AG04450 (cell line): ENCODE measurements around the gene MAML2. TPM values are rescaled to one million over a fixed set of nuclear protein-coding genes. Genes with fewer than 3 reads are reported as not detected.

Source experiments
- CTCF ChIA-PET: fragments of 300-600, 350-600 bp; formaldehyde crosslinking; extraction: SDS; loops from one replicate; lab custom pipeline; 2022; ENCODE audit warnings: antibody characterized with exemption, inconsistent platforms; lab: Charles Lee
- POLR2A ChIA-PET: fragments of 350-600 bp; formaldehyde crosslinking; extraction: SDS; loops from one replicate; lab custom pipeline; 2021; ENCODE audit warnings: antibody characterized with exemption, inconsistent platforms; lab: Yijun Ruan, JAX
- DNase-seq: peaks from one replicate; pipeline ENCODE4 v3.0.0-alpha.2; 2011; ENCODE audit warnings: low read depth, low spot score
- H3K27ac ChIP-seq: one replicate; pipeline ENCODE4 v1.5.1; 2012; ENCODE audit warnings: low read depth, low read length, control low read depth
- H3K27me3 ChIP-seq: one replicate; pipeline ENCODE4 v1.6.0; 2012; ENCODE audit warnings: low read length; ENCODE audit not compliant: control insufficient read depth, insufficient read depth
- H3K4me3 ChIP-seq: 2 replicates; pipeline ENCODE4 v1.5.1; 2011; ENCODE audit warnings: mild to moderate bottlenecking, low read depth, low read length, control low read depth
- H3K9me3 ChIP-seq: 2 replicates; pipeline ENCODE4 v1.5.1; 2012; ENCODE audit warnings: low read length; ENCODE audit not compliant: control insufficient read depth, insufficient read depth
- polyA plus RNA-seq: library from polyadenylated mRNA; depleted of rRNA; stranded (reverse); fragments of >200 nt; gene quantifications from 2 replicates; pipeline ENCODE4 v1.2.3, GENCODE V29; 2011
- TF ChIP-seq, protein P1 (sequence below): IDR thresholded peaks from 2 replicates; pipeline ENCODE4 v1.5.1; 2011; ENCODE audit warnings: low read depth, low read length, control low read depth, inconsistent platforms

MAML2 gene
- polyA plus RNA-seq, 1 experiment, result 23.0 TPM

GRCh38 chr11:96180341-96180740, 162.7 kb downstream of the MAML2 start:
- POLR2A ChIA-PET, result no interaction called here
- no peak overlapping the region for H3K4me3 ChIP-seq
- TF ChIP-seq, protein P1, sequence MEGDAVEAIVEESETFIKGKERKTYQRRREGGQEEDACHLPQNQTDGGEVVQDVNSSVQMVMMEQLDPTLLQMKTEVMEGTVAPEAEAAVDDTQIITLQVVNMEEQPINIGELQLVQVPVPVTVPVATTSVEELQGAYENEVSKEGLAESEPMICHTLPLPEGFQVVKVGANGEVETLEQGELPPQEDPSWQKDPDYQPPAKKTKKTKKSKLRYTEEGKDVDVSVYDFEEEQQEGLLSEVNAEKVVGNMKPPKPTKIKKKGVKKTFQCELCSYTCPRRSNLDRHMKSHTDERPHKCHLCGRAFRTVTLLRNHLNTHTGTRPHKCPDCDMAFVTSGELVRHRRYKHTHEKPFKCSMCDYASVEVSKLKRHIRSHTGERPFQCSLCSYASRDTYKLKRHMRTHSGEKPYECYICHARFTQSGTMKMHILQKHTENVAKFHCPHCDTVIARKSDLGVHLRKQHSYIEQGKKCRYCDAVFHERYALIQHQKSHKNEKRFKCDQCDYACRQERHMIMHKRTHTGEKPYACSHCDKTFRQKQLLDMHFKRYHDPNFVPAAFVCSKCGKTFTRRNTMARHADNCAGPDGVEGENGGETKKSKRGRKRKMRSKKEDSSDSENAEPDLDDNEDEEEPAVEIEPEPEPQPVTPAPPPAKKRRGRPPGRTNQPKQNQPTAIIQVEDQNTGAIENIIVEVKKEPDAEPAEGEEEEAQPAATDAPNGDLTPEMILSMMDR, result no peak
- no peak overlapping the region for H3K27ac ChIP-seq
- DNase-seq, result no peak
- H3K27me3 ChIP-seq, result no peaks in the 10 kb centered on the region
- CTCF ChIA-PET, result no interaction called here
- H3K9me3 ChIP-seq, result no peaks in the 10 kb centered on the region

DNA sequence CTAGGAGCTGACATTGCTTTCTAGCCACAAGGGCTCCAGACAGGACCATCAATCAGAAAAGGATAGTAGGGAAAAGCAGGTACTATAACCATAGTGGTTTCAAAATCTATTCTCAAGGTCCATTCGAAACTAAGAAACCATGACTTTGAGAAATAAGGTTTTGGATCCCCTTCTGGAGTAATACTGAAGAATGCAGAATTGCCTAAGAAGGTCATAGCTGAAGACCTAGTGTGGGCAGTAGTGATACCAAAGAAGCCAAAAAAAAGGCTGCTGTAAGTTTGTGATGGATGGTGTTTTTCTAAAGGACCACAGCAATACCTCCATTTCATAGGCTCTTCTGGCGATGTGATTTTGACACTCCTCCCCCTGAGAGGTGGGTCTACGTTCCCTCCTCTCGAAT, 163.1 kb downstream of the MAML2 start:
- POLR2A ChIA-PET, result no interaction called here
- Histone ChIP-seq H3K27ac (no peak overlapping the region), H3K27me3 (no peaks in the 10 kb centered on the region), H3K9me3 (no peaks in the 10 kb centered on the region), H3K4me3 (no peak overlapping the region)
- TF ChIP-seq, protein P1, result no peak
- DNase-seq, result no peak
- CTCF ChIA-PET, result no interaction called here

- no peak overlapping the region for H3K4me3 ChIP-seq
- TF ChIP-seq, protein P1, result no peak
- H3K9me3 ChIP-seq, result no peaks in the 10 kb centered on the region
- H3K27me3 ChIP-seq, result no peaks in the 10 kb centered on the region
- DNase-seq, result no peak
- no peak overlapping the region for H3K27ac ChIP-seq
- ChIA-PET POLR2A (no interaction called here), CTCF (interaction anchor here (0.6 kb wide), 1 partner anchor 1700 kb away, joined by 3 read pairs; no protein-coding TSS in a partner anchor)
Observed at GRCh38 chr11:96178887-96179279, 164.1 kb downstream of the MAML2 start.

DNA sequence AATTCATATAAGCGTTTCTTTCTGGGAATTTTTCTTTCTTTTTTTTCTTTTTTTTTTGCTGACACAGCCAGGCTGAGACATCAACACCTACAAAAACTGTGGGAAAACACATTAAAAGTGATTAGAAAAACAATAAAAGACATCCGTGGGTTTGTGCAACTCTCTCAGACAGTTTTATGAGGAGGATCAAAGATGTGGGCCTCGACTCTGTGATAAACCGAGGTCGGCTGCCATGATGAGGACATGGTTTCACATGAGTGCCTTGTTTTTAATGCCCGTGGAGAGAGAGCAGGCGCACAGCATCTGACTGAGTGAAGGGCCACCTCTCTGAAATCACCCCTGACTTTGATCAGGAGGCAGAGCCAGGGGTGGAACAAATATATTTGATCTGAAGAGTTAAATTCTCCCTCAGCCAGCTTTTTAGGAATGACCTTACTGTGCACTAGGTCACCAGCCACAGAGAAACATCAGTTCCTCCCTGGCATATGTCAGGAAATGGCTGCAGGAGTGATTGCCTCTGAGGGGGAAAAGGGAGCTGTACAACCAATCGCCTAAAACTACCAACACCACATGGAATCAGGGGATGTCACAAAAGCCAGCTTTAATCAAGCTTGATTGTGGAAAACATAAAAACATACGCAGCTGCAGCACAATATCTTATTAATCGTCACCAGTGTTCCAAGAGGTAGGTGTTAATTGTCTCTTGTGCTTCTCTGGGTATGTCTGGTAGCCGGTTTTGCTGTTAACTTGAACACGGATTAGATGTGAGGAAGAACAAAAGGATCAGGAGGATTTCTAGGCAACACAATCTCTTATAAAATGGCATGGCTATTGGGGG, 164.7 kb downstream of the MAML2 start:
- ChIA-PET CTCF (interaction anchor here (0.6 kb wide), 1 partner anchor 1699 kb away, joined by 3 read pairs; no protein-coding TSS in a partner anchor), POLR2A (no interaction called here)
- no peak overlapping the region for H3K4me3 ChIP-seq
- H3K27me3 ChIP-seq, result no peaks in the 10 kb centered on the region
- no peak overlapping the region for H3K27ac ChIP-seq
- TF ChIP-seq, protein P1, result no peak
- no peak for DNase-seq
- H3K9me3 ChIP-seq, result no peaks in the 10 kb centered on the region

DNA sequence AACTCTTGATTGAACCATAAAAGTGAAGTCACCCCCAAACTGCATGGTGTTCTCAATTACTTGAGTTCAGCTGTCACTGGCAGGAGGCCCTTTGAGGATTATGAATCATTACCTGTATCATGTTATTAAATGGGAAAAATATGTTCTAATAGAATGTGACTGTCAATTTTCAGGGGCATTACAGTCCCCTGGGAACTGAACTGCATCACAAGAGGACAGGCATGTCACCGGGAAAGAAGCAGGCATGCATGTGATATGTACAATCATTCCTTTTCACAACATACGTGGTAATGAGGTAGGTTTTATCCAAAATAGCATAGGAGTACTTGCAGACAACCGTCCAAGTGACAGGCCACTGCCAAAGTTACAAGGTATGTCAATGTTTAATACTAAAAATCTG, 165.8 kb downstream of the MAML2 start:
- Histone ChIP-seq H3K27ac (no peak overlapping the region), H3K27me3 (no peaks in the 10 kb centered on the region), H3K4me3 (no peak overlapping the region), H3K9me3 (no peaks in the 10 kb centered on the region)
- ChIA-PET POLR2A (no interaction called here), CTCF (no interaction called here)
- TF ChIP-seq, protein P1, result no peak
- no peak for DNase-seq
